SU-DHL-6 (cell line): ENCODE results near the gene TPBGL.

ENCODE experiments used
- H2AFZ ChIP-seq: fragments of 200-600 bp; sonication (generic); 2 replicates; pipeline ENCODE4 v1.6.1; 2014; ENCODE audit warnings: low read depth, mild to moderate bottlenecking, moderate library complexity, mixed read lengths, antibody characterized with exemption, low read length; ENCODE audit not compliant: severe bottlenecking
- H3F3A ChIP-seq: fragments of 200-600 bp; shearing (Covaris generic); 2 replicates; pipeline ENCODE4 v1.6.0; 2016; ENCODE audit warnings: antibody characterized with exemption, mild to moderate bottlenecking; ENCODE audit not compliant: insufficient read depth
- H3K27ac ChIP-seq: fragments of 200-600 bp; sonication (generic); 2 replicates; pipeline ENCODE4 v1.5.1; 2016; ENCODE audit warnings: low read depth, mild to moderate bottlenecking, low read length, moderate library complexity, mixed read lengths
- H3K27me3 ChIP-seq: fragments of 200-600 bp; sonication (generic), shearing (Covaris generic); 2 replicates; pipeline ENCODE4 v1.6.0; 2014; ENCODE audit warnings: mild to moderate bottlenecking, low read length
- H3K36me3 ChIP-seq: fragments of 200-600 bp; sonication (generic); 2 replicates; pipeline ENCODE4 v1.6.1; 2014; ENCODE audit warnings: mild to moderate bottlenecking, low read length, mixed read lengths
- H3K4me2 ChIP-seq: fragments of 300-600, 200-600 bp; shearing (Covaris generic), sonication (generic); 2 replicates; pipeline ENCODE4 v1.6.0; 2014; ENCODE audit warnings: low read length, low read depth, mild to moderate bottlenecking; ENCODE audit not compliant: poor library complexity, severe bottlenecking
- H3K4me3 ChIP-seq: fragments of 200-600 bp; sonication (generic); 2 replicates; pipeline ENCODE4 v1.5.1; 2014; ENCODE audit warnings: antibody characterized with exemption, low read length, mild to moderate bottlenecking, mixed read lengths; ENCODE audit not compliant: insufficient read depth, poor library complexity, severe bottlenecking
- H3K79me2 ChIP-seq: fragments of 200-600 bp; sonication (generic); 2 replicates; pipeline ENCODE4 v1.6.1; 2014; ENCODE audit warnings: mild to moderate bottlenecking, low read length, moderate library complexity; ENCODE audit not compliant: insufficient read depth
- H3K9ac ChIP-seq: fragments of 200-600 bp; sonication (generic); 2 replicates; pipeline ENCODE4 v1.7.0; 2014; ENCODE audit warnings: mild to moderate bottlenecking, low read length
- H3K9me2 ChIP-seq: fragments of 200-600 bp; sonication (generic); replicated peaks from 2 replicates; pipeline ENCODE4 v1.6.1; 2014; ENCODE audit warnings: low read length; ENCODE audit not compliant: insufficient read depth
- H3K9me3 ChIP-seq: fragments of 200-600 bp; sonication (generic); 2 replicates; pipeline ENCODE4 v1.6.1; 2014; ENCODE audit warnings: low read length, mixed read lengths; ENCODE audit not compliant: insufficient read depth
- H4K20me1 ChIP-seq: fragments of 200-600 bp; sonication (generic); 2 replicates; pipeline ENCODE4 v1.6.1; 2014; ENCODE audit warnings: low read depth, mild to moderate bottlenecking, antibody characterized with exemption, low read length, moderate library complexity, mixed read lengths
- CTCF ChIP-seq: fragments of 200-600 bp; sonication (generic); IDR thresholded peaks from one replicate; pipeline ENCODE4 v1.5.1; 2017; ENCODE audit warnings: antibody characterized with exemption, mild to moderate bottlenecking, low read length, moderate library complexity; ENCODE audit not compliant: insufficient read depth, poor library complexity, severe bottlenecking
- EZH2phosphoT487 ChIP-seq: fragments of 200-600 bp; sonication (generic), shearing (Covaris generic); conservative IDR thresholded peaks from 2 replicates; pipeline ENCODE4 v1.6.1; 2018; ENCODE audit warnings: mild to moderate bottlenecking, antibody characterized with exemption, low read length, moderate library complexity, mixed read lengths

Gene TPBGL

DNA sequence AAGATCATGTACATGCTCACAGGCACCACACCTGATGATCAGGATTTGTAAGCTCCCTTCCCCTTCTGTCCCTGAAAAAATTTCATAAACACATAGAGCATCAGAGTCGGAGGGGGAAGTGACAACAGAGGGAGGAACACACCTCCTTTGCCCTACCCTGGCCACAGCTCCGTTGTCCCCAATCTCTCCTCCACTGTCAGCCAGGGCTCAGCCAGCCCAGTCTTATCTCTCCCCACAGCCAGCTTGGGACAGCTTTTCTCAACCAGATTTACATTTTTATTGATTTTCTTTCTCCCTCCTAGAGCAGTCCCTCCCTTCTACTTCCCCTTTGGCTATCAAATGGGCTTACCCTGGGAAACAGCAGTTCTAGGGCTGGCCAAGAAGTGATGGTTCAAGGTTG is 32.1 kb upstream of the TPBGL start:
- H3K27ac ChIP-seq = no peak overlapping the region
- no peaks in the 10 kb centered on the region for H3K9me2 ChIP-seq
- H2AFZ ChIP-seq = no peak overlapping the region
- H4K20me1 ChIP-seq = no peaks in the 10 kb centered on the region
- H3K27me3 ChIP-seq = no peaks in the 10 kb centered on the region
- no peaks in the 10 kb centered on the region for H3K79me2 ChIP-seq
- H3K9ac ChIP-seq = no peak overlapping the region
- no peaks in the 10 kb centered on the region for H3F3A ChIP-seq
- no peak overlapping the region for H3K4me2 ChIP-seq
- H3K9me3 ChIP-seq = no peaks in the 10 kb centered on the region
- no peak for TF ChIP-seq EZH2phosphoT487
- no peak for TF ChIP-seq CTCF
- H3K4me3 ChIP-seq = no peak overlapping the region
- H3K36me3 ChIP-seq = no peaks in the 10 kb centered on the region

DNA sequence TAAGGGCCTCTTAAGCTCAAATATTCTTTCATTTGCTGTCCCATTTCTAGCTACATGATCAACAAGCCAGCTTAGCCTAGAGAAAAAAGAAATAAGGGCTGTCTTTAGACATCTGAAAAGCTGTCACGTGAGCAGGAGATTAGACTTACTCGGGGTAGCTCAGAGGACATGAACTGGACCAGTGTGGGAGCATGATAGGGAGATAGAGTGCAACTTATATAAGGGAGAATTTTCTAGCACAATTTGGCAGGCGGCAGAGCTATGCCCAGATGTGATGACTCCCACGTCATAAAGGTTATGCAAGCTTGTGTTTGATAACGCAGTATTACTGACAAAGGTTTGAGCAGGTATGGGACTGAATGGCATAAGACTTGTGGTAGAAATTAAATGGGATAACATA is 28.2 kb upstream of the TPBGL start:
- Histone ChIP-seq H3K4me3 (no peak overlapping the region), H3K9ac (no peak overlapping the region), H3K9me2 (no peaks in the 10 kb centered on the region), H3K4me2 (no peak overlapping the region), H3F3A (no peaks in the 10 kb centered on the region), H3K27ac (no peak overlapping the region), H3K27me3 (no peaks in the 10 kb centered on the region), H2AFZ (no peak overlapping the region), H3K79me2 (no peaks in the 10 kb centered on the region), H3K9me3 (no peaks in the 10 kb centered on the region), H4K20me1 (no peaks in the 10 kb centered on the region), H3K36me3 (no peaks in the 10 kb centered on the region)
- TF ChIP-seq EZH2phosphoT487 (no peak), CTCF (no peak)

GRCh38 chr11:75214411-75214821 is 26.2 kb upstream of the TPBGL start:
- TF ChIP-seq EZH2phosphoT487 (no peak), CTCF (no peak)
- Histone ChIP-seq H4K20me1 (no peaks in the 10 kb centered on the region), H3K9me3 (no peaks in the 10 kb centered on the region), H3K79me2 (no peaks in the 10 kb centered on the region), H3K4me2 (no peak overlapping the region), H3K9me2 (no peaks in the 10 kb centered on the region), H3K4me3 (no peak overlapping the region), H3F3A (no peaks in the 10 kb centered on the region), H2AFZ (no peak overlapping the region), H3K27ac (no peak overlapping the region), H3K27me3 (no peaks in the 10 kb centered on the region), H3K9ac (no peak overlapping the region), H3K36me3 (no peaks in the 10 kb centered on the region)

GRCh38 chr11:75214843-75215242 is 25.7 kb upstream of the TPBGL start:
- Histone ChIP-seq H3K9ac (no peak overlapping the region), H3K36me3 (no peaks in the 10 kb centered on the region), H3K4me2 (no peak overlapping the region), H3K9me3 (no peaks in the 10 kb centered on the region), H4K20me1 (no peaks in the 10 kb centered on the region), H3K27me3 (no peaks in the 10 kb centered on the region), H3K79me2 (no peaks in the 10 kb centered on the region), H3K9me2 (no peaks in the 10 kb centered on the region), H3F3A (no peaks in the 10 kb centered on the region), H2AFZ (no peak overlapping the region), H3K4me3 (no peak overlapping the region), H3K27ac (no peak overlapping the region)
- no peak for TF ChIP-seq EZH2phosphoT487
